Uterus (tissue), 2 donors: ENCODE data around the gene NLRX1.

Experiments used
- CTCF ChIP-seq, 4 experiments: fragments of 200-600 bp in 2 of 4; fragments of 450-650 bp in 2 of 4; sonication (generic) in 2 of 4; IDR thresholded peaks; one replicate each; pipeline ENCODE4 v1.5.1; 2016 to 2019; ENCODE audit warnings: antibody characterized with exemption in 4 of 4, mild to moderate bottlenecking in 2 of 4, moderate library complexity in 1 of 4
- POLR2A ChIP-seq, 2 donors: fragments of 450-650 bp; IDR thresholded peaks; one replicate each; pipeline ENCODE4 v1.6.1; 2016; ENCODE audit warnings: antibody characterized with exemption in 2 of 2, mild to moderate bottlenecking in 1 of 2, moderate library complexity in 1 of 2

- TF ChIP-seq POLR2A (IDR thresholded peaks at IDR 0.05) (no peak), CTCF (IDR thresholded peaks at IDR 0.05) (peak; percentile 75 to 82 (median 80))
Measured at GRCh38 chr11:119196833-119197483, 28.4 kb downstream of the NLRX1 start.
